Natural killer cell (primary cell): ENCODE results near the gene TNRC6A. TPM values are rescaled to one million over a fixed set of nuclear protein-coding genes. Genes with fewer than 3 reads are reported as not detected.

Experiments used
- ATAC-seq, 3 donors: fragments of 150-1000 bp in 2 of 3; fragments of 200-7000 bp in 1 of 3; cut with Tn5 transposase; 1 replicate in 1 of 3; 2 replicates in 2 of 3; pipeline ENCODE4 v1.10.0; 2021; ENCODE audit warnings: mild to moderate bottlenecking in 2 of 3, moderate library complexity in 2 of 3
- DNase-seq, 2 donors: peaks; one replicate each; pipeline versions ENCODE4 v3.0.0 to v3.0.0-alpha.2; 2013 to 2021; ENCODE audit warnings: mixed read lengths in 1 of 2
- H3K27ac ChIP-seq: one replicate; pipeline ENCODE4 v1.5.1; 2013; ENCODE audit warnings: mild to moderate bottlenecking, low read length
- H3K27me3 ChIP-seq: one replicate; pipeline ENCODE4 v1.6.1; 2013; ENCODE audit warnings: low read length; ENCODE audit not compliant: control insufficient read depth, insufficient read depth
- H3K36me3 ChIP-seq: one replicate; pipeline ENCODE4 v1.6.1; 2013; ENCODE audit warnings: low read length; ENCODE audit not compliant: control insufficient read depth, insufficient read depth
- H3K4me1 ChIP-seq: one replicate; pipeline ENCODE4 v1.6.1; 2013; ENCODE audit warnings: low read length; ENCODE audit not compliant: control insufficient read depth, insufficient read depth
- H3K4me3 ChIP-seq: one replicate; pipeline ENCODE4 v1.5.1; 2013; ENCODE audit warnings: low read length
- H3K9me3 ChIP-seq: one replicate; pipeline ENCODE4 v1.6.1; 2013; ENCODE audit warnings: low read length; ENCODE audit not compliant: control insufficient read depth, insufficient read depth
- H3K27ac Mint-ChIP-seq, 2 donors: one replicate each; pipeline ENCODE4 v1.8.0; 2022; ENCODE audit warnings: mild to moderate bottlenecking in 2 of 2, mixed read lengths in 2 of 2, moderate library complexity in 1 of 2
- H3K27me3 Mint-ChIP-seq, 2 donors: one replicate each; pipeline ENCODE4 v1.8.0; 2022; ENCODE audit warnings: low read depth in 2 of 2, mixed read lengths in 2 of 2
- H3K36me3 Mint-ChIP-seq: one replicate; pipeline ENCODE4 v1.8.0; 2022; ENCODE audit warnings: mixed read lengths
- H3K4me1 Mint-ChIP-seq, 2 donors: one replicate each; pipeline ENCODE4 v1.8.0; 2022; ENCODE audit warnings: mixed read lengths in 2 of 2
- H3K4me3 Mint-ChIP-seq: one replicate; pipeline ENCODE4 v1.8.0; 2022; ENCODE audit warnings: mild to moderate bottlenecking, moderate library complexity, mixed read lengths
- H3K9me3 Mint-ChIP-seq, 2 donors: one replicate each; pipeline ENCODE4 v1.8.0; 2022; ENCODE audit warnings: mixed read lengths in 2 of 2
- CTCF ChIP-seq: fragments of 200-600 bp; IDR thresholded peaks from one replicate; pipeline ENCODE4 v1.8.0; 2022; ENCODE audit warnings: antibody characterized with exemption
- WGBS: methylation state at CpG from one replicate; pipeline ENCODE4 v1.1.7; 2013; ENCODE audit warnings: missing lambda C conversion rate; ENCODE audit not compliant: insufficient coverage; 5-methylcytosine and 5-hydroxymethylcytosine counted together
- intact Hi-C: fragments of 100-400 bp; cut with micrococcal nuclease; formaldehyde crosslinking; loops from one replicate; pipeline ENCODE4 v1.14.2; 2022
- total RNA-seq, 4 donors: library from RNA; stranded (reverse); fragments of 120-200 nt in 1 of 4; gene quantifications; one replicate each; pipeline versions ENCODE4 v1.2.3 to v1.2.4, GENCODE V29; 2013 to 2022

TNRC6A gene
- total RNA-seq, 3 donors from 2014 or later (not counting 1 experiment from before 2014, with no cell fraction given) = 53.9 to 68.5 (median 66.3) TPM

DNA sequence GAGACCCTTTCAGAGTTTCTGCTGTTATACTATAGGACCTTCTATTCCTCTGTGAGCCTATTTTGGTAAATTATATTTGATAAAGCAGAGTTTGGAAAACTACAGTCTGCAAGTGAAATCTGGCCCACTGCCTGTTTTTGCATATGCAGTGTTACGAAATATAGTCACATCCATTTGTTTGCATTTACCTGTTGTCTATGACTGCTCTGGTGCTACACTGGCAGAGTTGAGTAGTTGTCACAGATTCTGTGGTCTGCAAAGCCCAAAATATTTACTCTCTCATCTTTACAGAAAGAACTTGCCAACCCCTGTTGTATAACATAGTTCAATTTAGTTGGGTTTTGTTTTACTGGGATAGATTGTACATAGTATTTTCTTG is 42.3 kb downstream of the TNRC6A start:
- DNase-seq = no peak
- no peaks in the 10 kb centered on the region for H3K36me3 Mint-ChIP-seq

GRCh38 chr16:24773771-24774427 is 44.4 kb downstream of the TNRC6A start:
- H3K27me3 Mint-ChIP-seq = no peaks in the 10 kb centered on the region
- H3K4me3 ChIP-seq = no peak overlapping the region
- H3K9me3 Mint-ChIP-seq = no peaks in the 10 kb centered on the region
- peaks cover 36% of the 10 kb centered on the region for H3K36me3 ChIP-seq
- intact Hi-C loops = no loop called here
- DNase-seq (no peak), ATAC-seq (no peak)
- H3K27ac ChIP-seq = no peak overlapping the region
- H3K4me3 Mint-ChIP-seq = no peak overlapping the region
- WGBS = 100% methylated on average over 1 of the region's 4 CpGs
- TF ChIP-seq CTCF = no peak
- H3K36me3 Mint-ChIP-seq = no peaks in the 10 kb centered on the region
- H3K4me1 Mint-ChIP-seq = peaks cover 30 to 39% of the 10 kb centered on the region in 2 donors
- H3K9me3 ChIP-seq = no peaks in the 10 kb centered on the region
- H3K27ac Mint-ChIP-seq = no peak overlapping the region
- H3K4me1 ChIP-seq = no peaks in the 10 kb centered on the region
- H3K27me3 ChIP-seq = no peaks in the 10 kb centered on the region

More for the DNA sequence above, 42.3 kb downstream of the TNRC6A start:
- peaks cover 35 to 39% of the 10 kb centered on the region in 2 donors for H3K4me1 Mint-ChIP-seq
- H3K4me1 ChIP-seq = no peaks in the 10 kb centered on the region
- intact Hi-C loops = no loop called here
- no peak for ATAC-seq
- H3K4me3 Mint-ChIP-seq = no peak overlapping the region
- no peak for TF ChIP-seq CTCF
- no peak overlapping the region for H3K4me3 ChIP-seq
- H3K27me3 Mint-ChIP-seq = no peaks in the 10 kb centered on the region
- no peaks in the 10 kb centered on the region for H3K9me3 ChIP-seq
- H3K27ac ChIP-seq = no peak overlapping the region
- no peaks in the 10 kb centered on the region for H3K27me3 ChIP-seq
- no peaks in the 10 kb centered on the region for H3K9me3 Mint-ChIP-seq
- peaks cover 19% of the 10 kb centered on the region for H3K36me3 ChIP-seq
- WGBS = 100% methylated on average over 1 of the region's 1 CpG
- peak overlapping the region in 1 of 2 donors; percentile 19 for H3K27ac Mint-ChIP-seq

DNA sequence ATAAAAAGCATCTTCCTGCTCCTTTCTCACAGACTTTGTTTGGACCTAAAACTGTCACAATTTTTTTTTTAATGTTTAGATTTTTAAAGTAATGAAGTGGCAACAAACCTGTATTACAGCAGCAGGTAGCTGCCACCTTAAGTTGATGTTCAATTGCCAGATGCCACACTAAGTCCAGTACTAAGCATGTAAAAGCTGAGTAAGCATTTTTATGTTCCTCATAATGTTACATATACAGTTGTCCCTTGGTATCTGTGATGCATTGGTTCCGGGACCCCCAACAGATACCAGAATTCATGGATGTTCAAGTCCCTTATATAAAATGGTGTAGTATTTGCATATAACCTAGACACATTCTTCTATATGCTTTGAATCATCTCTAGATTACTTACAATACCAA is 45.1 kb downstream of the TNRC6A start:
- no peaks in the 10 kb centered on the region for H3K9me3 Mint-ChIP-seq
- Histone ChIP-seq H3K27ac (no peak overlapping the region), H3K9me3 (no peaks in the 10 kb centered on the region), H3K4me3 (no peak overlapping the region), H3K27me3 (no peaks in the 10 kb centered on the region), H3K4me1 (no peaks in the 10 kb centered on the region), H3K36me3 (peaks cover 40% of the 10 kb centered on the region)
- no peak overlapping the region for H3K4me3 Mint-ChIP-seq
- no peak for DNase-seq
- H3K36me3 Mint-ChIP-seq = no peaks in the 10 kb centered on the region
- WGBS = no CpG with 5 or more reads among the region's 1 CpG
- H3K27ac Mint-ChIP-seq = no peak overlapping the region
- TF ChIP-seq CTCF = no peak
- peaks cover 27 to 36% of the 10 kb centered on the region in 2 donors for H3K4me1 Mint-ChIP-seq
- intact Hi-C loops = no loop called here
- ATAC-seq = no peak
- no peaks in the 10 kb centered on the region for H3K27me3 Mint-ChIP-seq

DNA sequence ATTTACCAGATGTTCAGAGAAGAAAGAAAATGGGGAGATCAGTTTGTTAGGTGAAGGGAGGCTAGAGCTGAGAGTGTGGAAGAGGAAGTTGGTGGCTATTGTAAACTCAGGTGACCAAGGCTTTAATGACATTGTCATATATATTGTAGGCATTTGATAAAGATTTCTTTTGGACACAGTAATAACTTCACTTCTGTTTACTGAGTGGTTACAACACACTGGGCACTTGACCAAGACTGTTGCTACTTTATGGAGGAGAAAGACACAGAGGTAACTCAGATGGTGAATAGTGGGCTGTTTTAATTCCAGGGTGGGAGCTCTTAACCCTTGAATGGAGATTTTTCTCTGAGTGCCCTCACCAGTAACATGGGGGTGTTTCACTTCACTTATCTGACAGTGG is 46.0 kb downstream of the TNRC6A start:
- Mint-ChIP-seq H3K27ac (no peak overlapping the region), H3K27me3 (no peaks in the 10 kb centered on the region), H3K9me3 (no peaks in the 10 kb centered on the region), H3K4me1 (peaks cover 18 to 32% of the 10 kb centered on the region in 2 donors), H3K4me3 (no peak overlapping the region), H3K36me3 (no peaks in the 10 kb centered on the region)
- ATAC-seq = no peak
- H3K9me3 ChIP-seq = no peaks in the 10 kb centered on the region
- TF ChIP-seq CTCF = no peak
- H3K4me3 ChIP-seq = no peak overlapping the region
- H3K36me3 ChIP-seq = peaks cover 46% of the 10 kb centered on the region
- H3K4me1 ChIP-seq = no peaks in the 10 kb centered on the region
- no peaks in the 10 kb centered on the region for H3K27me3 ChIP-seq
- no peak for DNase-seq
- intact Hi-C loops = no loop called here
- no peak overlapping the region for H3K27ac ChIP-seq
